ENCODE data around the gene ABLIM1. TPM values are rescaled to one million over a fixed set of nuclear protein-coding genes. Genes with fewer than 3 reads are reported as not detected.

Gene ABLIM1
- total RNA-seq, 1 experiment from 2014 or later, result 79.3 TPM

GRCh38 chr10:114635101-114635500 lies 23.0 kb downstream of the ABLIM1 start:
- no peaks in the 10 kb centered on the region for H3K27me3 ChIP-seq (replicated peaks; ENCODE audit: control insufficient read depth, insufficient read depth, low read length)
- peaks cover 51% of the 10 kb centered on the region for H3K4me1 ChIP-seq
- ChIA-PET CTCF (interaction anchor here (0.7 kb wide), 1 partner anchor 11 kb away, joined by 3 read pairs; no protein-coding TSS in a partner anchor), POLR2A (interaction anchor here (1.0 kb wide), 1 partner anchor 20 kb away, joined by 3 read pairs; no protein-coding TSS in a partner anchor)
- H3K4me3 ChIP-seq (ENCODE audit: low read depth, low read length), result no peak overlapping the region
- BruUV-seq (replicated peaks), result no TSS peak
- DNase-seq, result no peak
- Mint-ChIP-seq H3K27me3 (ENCODE audit: insufficient read depth, unreplicated experiment) (no peaks in the 10 kb centered on the region), H3K27ac (ENCODE audit: unreplicated experiment) (peak overlapping the region; percentile 78), H3K9me3 (ENCODE audit: unreplicated experiment) (no peaks in the 10 kb centered on the region), H3K4me1 (ENCODE audit: low read depth, unreplicated experiment) (peaks cover 38% of the 10 kb centered on the region), H3K36me3 (ENCODE audit: insufficient read depth, unreplicated experiment) (peaks cover 7% of the 10 kb centered on the region), H3K4me3 (ENCODE audit: unreplicated experiment) (peak overlapping the region; percentile 50)
- no peaks in the 10 kb centered on the region for H3K36me3 ChIP-seq (ENCODE audit: control insufficient read depth, insufficient read depth, low read length)
- no peaks in the 10 kb centered on the region for H3K9me3 ChIP-seq
- intact Hi-C loops (cut with micrococcal nuclease; ENCODE audit: unreplicated experiment), result no loop called here
- no peak for TF ChIP-seq CTCF (IDR thresholded peaks at IDR 0.05; ENCODE audit: insufficient read depth in 1 of 2, low read depth in 1 of 2, low read length in 1 of 2, severe bottlenecking in 1 of 2, unreplicated experiment in 1 of 2)

GRCh38 chr10:114634609-114634979 lies 23.5 kb downstream of the ABLIM1 start:
- intact Hi-C loops (cut with micrococcal nuclease; ENCODE audit: unreplicated experiment), result loop anchor here (1.0 kb wide), 3 partner anchors 12 to 51 kb away; no protein-coding TSS in a partner anchor
- Mint-ChIP-seq H3K4me3 (ENCODE audit: unreplicated experiment) (peak overlapping the region; percentile 50), H3K27me3 (ENCODE audit: insufficient read depth, unreplicated experiment) (no peaks in the 10 kb centered on the region), H3K9me3 (ENCODE audit: unreplicated experiment) (no peaks in the 10 kb centered on the region), H3K36me3 (ENCODE audit: insufficient read depth, unreplicated experiment) (peaks cover 7% of the 10 kb centered on the region), H3K4me1 (ENCODE audit: low read depth, unreplicated experiment) (peaks cover 43% of the 10 kb centered on the region), H3K27ac (ENCODE audit: unreplicated experiment) (peak overlapping the region; percentile 78)
- no TSS peak for BruUV-seq (replicated peaks)
- POLR2A ChIA-PET, result interaction anchor here (1.0 kb wide), 1 partner anchor 20 kb away, joined by 3 read pairs; no protein-coding TSS in a partner anchor
- Histone ChIP-seq H3K36me3 (ENCODE audit: control insufficient read depth, insufficient read depth, low read length) (no peaks in the 10 kb centered on the region), H3K4me3 (ENCODE audit: low read depth, low read length) (no peak overlapping the region), H3K4me1 (peaks cover 54% of the 10 kb centered on the region), H3K9me3 (no peaks in the 10 kb centered on the region), H3K27me3 (replicated peaks; ENCODE audit: control insufficient read depth, insufficient read depth, low read length) (no peaks in the 10 kb centered on the region)
- CTCF ChIA-PET, result interaction anchor here (0.7 kb wide), 1 partner anchor 12 kb away, joined by 3 read pairs; no protein-coding TSS in a partner anchor
- no peak for TF ChIP-seq CTCF (IDR thresholded peaks at IDR 0.05; ENCODE audit: insufficient read depth in 1 of 2, low read depth in 1 of 2, low read length in 1 of 2, severe bottlenecking in 1 of 2, unreplicated experiment in 1 of 2)
- peak; percentile 78 to 83 for DNase-seq

- no peak for TF ChIP-seq CTCF (IDR thresholded peaks at IDR 0.05; ENCODE audit: insufficient read depth in 1 of 2, low read depth in 1 of 2, low read length in 1 of 2, severe bottlenecking in 1 of 2, unreplicated experiment in 1 of 2)
- H3K9me3 ChIP-seq, result no peaks in the 10 kb centered on the region
- H3K27me3 ChIP-seq (replicated peaks; ENCODE audit: control insufficient read depth, insufficient read depth, low read length), result no peaks in the 10 kb centered on the region
- peak; percentile 54 to 55 for DNase-seq
- Mint-ChIP-seq H3K27ac (ENCODE audit: unreplicated experiment) (peak overlapping the region; percentile 85), H3K9me3 (ENCODE audit: unreplicated experiment) (no peaks in the 10 kb centered on the region), H3K36me3 (ENCODE audit: insufficient read depth, unreplicated experiment) (peaks cover 7% of the 10 kb centered on the region), H3K4me1 (ENCODE audit: low read depth, unreplicated experiment) (peaks cover 46% of the 10 kb centered on the region), H3K4me3 (ENCODE audit: unreplicated experiment) (peak overlapping the region; percentile 87), H3K27me3 (ENCODE audit: insufficient read depth, unreplicated experiment) (no peaks in the 10 kb centered on the region)
- intact Hi-C loops (cut with micrococcal nuclease; ENCODE audit: unreplicated experiment), result loop anchor here (2.0 kb wide), 2 partner anchors 62 to 82 kb away; no protein-coding TSS in a partner anchor
- no TSS peak for BruUV-seq (replicated peaks)
- ChIA-PET POLR2A (interaction anchor here (1.4 kb wide), 1 partner anchor 20 kb away, joined by 4 read pairs; no protein-coding TSS in a partner anchor), CTCF (interaction anchor here (0.8 kb wide), 1 partner anchor 22 kb away, joined by 3 read pairs; no protein-coding TSS in a partner anchor)
- H3K4me1 ChIP-seq, result peaks cover 52% of the 10 kb centered on the region
- H3K36me3 ChIP-seq (ENCODE audit: control insufficient read depth, insufficient read depth, low read length), result no peaks in the 10 kb centered on the region
- peak overlapping the region; percentile 54 for H3K4me3 ChIP-seq (ENCODE audit: low read depth, low read length)
These were observed 25.0 kb downstream of the ABLIM1 start for GRCh38 chr10:114632869-114633715.
